NCI-H146 (cell line): ENCODE measurements around the gene OTOP3.
A peak's percentile ranks its signal among the peaks of the same experiment; 100 is the strongest.

Experiments
- DNase-seq: peaks from one replicate; lab custom pipeline; 2025; lab: John Stamatoyannopoulos, UW

OTOP3 gene

DNA sequence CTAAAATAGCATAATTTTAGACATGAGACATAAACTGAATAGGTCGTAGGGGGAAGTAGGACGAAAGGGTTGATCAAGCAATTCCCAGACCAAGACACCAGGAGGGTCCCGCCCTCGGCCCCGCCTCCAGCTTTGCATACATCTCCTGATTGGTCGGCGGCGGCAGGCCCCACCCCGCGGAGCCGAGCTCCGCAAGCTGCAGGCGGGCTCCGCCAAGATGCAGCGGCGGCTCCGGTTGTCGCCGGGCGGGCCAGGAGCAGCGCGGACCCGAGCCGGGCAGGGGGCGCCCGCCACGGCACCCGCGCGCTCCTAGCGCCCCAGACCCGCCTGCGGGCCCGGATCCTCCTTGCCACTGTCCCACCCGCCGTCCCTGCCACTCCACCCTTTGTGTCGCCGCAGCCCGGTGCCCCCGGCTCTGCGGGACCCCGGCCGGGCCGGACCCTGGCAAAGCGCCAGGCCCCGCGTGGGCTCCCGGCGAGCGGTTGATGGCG lies 51.8 kb downstream of the OTOP3 start, which contains the start of gene CDR2L:
CDR2L (plus strand) TSS at position 215 of the 491 bp plus-strand sequence. CDS start 412 bp downstream, outside the sequence.
- DNase-seq: peak; percentile 94

DNA sequence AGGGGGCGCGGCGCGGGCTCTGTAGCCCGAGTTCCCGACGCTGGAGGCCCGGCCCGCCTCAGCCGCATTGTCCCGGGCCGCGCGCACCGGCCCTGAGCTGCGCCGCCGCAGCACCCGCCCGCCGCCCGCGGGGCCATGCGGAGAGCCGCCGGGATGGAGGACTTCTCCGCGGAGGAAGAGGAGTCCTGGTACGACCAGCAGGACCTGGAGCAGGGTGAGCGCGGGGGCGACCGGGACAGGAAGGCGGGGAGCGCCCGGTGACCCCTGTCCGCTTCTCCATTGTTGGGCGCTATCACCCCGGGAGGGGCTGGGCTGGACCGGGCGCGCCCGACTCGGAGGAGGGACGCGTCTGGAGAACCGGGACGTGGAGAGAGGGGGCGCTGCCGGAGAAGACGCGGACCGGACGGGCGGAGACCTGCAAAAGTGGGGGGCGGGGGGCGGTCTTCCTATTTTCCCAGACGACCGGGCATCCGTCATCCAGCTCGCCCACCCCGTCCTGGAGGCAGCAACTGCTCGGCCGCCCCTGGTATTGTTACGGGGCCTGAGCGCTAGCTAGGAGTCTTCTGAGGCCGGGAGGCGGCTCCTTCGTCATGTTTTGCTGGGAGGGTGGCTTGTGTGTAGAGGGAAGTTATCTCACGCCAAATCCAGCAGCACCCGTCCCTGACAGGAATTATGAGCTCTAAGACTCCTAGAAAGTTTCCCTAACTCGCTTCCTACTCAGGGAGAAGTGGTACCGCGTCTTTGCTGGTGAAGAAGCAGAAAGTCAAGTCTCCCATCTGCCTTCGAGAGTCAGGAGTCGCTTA lies 52.4 kb downstream of the OTOP3 start:
- DNase-seq: peak; percentile 46

DNA sequence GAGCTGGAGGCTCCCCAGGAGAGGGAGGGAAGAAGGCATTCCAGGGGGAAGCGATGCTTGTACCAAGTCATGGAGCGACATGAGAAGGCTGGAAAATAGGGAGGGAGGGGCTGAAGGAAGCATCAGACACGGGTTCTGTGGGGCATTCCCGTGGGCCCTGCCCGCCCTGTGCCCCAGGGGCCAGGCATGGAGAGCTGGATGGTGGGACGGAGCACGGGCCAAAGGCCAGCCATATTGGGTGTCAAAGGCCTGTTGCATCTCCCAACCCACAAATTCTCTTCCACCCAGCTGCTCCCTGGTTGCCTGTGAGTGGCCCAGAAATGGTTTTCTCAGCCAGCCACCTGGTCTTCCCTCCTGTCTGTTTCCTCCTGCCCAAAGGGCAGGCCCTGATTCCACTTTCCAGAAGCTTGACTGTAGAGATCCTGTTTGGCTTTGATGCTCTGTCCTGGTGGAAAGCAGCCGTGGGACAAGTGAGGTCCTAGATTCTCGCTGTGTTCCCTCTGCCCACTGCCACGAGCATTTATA lies 54.9 kb downstream of the OTOP3 start:
- no peak for DNase-seq

DNA sequence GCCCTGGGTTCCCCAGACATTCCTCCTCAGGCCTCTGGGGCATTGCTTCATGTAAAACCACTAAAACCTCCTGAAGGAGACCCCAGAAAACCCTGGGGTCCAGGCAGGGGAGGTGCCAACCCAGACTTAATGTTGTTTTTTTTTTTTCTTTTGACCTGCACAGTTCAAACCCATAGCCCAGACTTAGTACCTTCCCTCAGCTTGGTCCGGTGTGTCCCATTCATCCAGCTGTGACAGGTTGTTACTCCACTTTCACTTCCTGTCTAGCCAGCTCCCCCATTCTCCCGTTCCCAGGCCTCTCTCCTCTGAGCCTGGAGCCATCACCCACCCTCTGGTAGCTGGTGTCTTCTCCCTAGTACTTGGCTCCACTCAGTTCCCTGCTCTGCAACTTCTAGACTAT lies 56.5 kb downstream of the OTOP3 start:
- DNase-seq: no peak

DNA sequence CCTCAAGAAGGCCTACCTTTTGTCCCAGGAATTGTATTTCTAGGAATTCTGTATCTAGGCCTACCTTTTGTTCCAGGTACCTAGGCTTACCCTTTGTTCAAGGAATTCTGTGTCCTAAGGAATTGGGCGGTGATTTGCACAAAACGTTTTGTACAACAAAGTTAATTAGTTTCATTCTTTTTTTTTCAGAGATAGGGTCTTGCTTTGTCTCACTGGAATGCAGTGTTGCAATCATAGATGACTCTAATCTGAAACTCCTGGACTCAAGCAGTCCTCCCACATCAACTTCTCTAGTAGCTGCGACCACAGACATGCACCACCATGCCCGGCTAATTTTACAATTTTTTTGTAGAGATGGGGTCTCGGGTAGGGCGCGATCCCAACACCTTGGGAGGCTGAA lies 58.7 kb downstream of the OTOP3 start:
- no peak for DNase-seq

DNA sequence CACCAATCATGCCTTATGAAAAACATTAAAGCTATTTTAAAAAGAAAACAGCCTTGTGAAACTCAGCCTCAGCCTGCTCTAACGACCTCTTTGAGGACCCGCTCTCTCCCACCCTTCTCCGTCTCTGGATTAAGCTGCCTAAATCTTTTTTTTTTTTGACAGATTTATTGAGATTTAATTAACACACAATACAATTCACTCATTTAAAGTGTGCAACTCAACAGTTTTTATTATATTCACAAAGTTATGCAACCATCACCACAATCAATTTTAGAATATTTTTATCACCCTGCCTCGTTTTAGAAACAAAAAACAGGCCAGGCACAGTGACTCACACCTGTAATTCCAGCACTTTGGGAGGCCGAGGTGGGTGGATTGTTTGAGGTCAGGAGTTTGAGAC lies 60.1 kb downstream of the OTOP3 start:
- DNase-seq: no peak

DNA sequence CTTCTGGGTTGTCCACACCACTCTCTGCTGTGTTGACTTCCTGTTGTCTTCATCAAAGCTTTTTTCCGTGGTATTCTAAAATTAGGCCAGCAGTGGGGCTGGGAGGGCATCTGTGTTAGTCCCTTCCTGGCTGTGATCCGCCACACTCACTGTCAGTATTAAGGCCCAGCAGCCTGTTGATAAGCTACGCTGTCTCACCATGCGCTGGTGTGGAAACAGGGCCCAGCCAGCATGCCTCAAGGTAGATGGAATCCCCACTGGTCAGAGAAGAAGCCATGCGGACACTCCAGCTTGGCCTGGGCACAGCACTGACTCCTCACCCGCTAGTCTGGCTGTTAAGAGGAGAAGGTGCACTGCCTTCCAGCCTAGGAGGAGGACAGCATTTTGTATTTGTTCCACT lies 63.1 kb downstream of the OTOP3 start:
- DNase-seq: no peak

DNA sequence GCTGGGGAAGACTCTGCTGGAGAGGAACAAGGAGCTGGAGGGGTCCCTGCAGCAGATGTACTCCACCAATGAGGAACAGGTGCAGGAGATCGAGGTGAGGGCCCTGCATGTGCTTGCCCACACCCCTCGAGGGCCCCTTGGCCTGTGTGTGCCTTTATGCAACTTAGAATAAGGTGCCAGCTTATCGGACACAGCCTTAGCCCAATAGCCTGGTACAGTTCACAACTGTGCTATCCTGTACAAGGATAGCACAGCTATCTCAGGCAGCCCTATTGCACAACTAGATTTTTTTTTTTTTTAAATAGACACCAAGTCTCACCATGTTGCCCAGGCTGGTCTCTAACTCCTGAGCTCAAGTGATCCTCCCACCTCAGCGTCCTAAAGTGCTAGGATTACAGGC lies 63.8 kb downstream of the OTOP3 start:
- DNase-seq: no peak
